ENCODE measurements around the gene MYO1B. TPM values are rescaled to one million over a fixed set of nuclear protein-coding genes. Genes with fewer than 3 reads are reported as not detected.

The MYO1B gene
- total RNA-seq, 1 experiment from 2014 or later = 80.3 TPM

- Histone ChIP-seq H3K36me3 (ENCODE audit: control insufficient read depth, insufficient read depth, low read length) (peaks cover 3% of the 10 kb centered on the region; the same call in 1 of the 2 replicates), H3K9me3 (no peaks in the 10 kb centered on the region), H3K27me3 (replicated peaks; ENCODE audit: control insufficient read depth, insufficient read depth, low read length) (no peaks in the 10 kb centered on the region), H3K4me1 (no peaks in the 10 kb centered on the region), H3K4me3 (ENCODE audit: low read depth, low read length) (no peak overlapping the region)
- POLR2A ChIA-PET = no interaction called here
- Mint-ChIP-seq H3K4me1 (ENCODE audit: low read depth, unreplicated experiment) (no peaks in the 10 kb centered on the region), H3K27ac (ENCODE audit: unreplicated experiment) (no peak overlapping the region), H3K36me3 (ENCODE audit: insufficient read depth, unreplicated experiment) (peaks cover 45% of the 10 kb centered on the region), H3K4me3 (ENCODE audit: unreplicated experiment) (no peak overlapping the region), H3K27me3 (ENCODE audit: insufficient read depth, unreplicated experiment) (no peaks in the 10 kb centered on the region), H3K9me3 (ENCODE audit: unreplicated experiment) (no peaks in the 10 kb centered on the region)
- DNase-seq = no peak
- no TSS peak for BruUV-seq (replicated peaks)
- intact Hi-C loops (cut with micrococcal nuclease; ENCODE audit: unreplicated experiment) = no loop called here
- CTCF ChIA-PET = no interaction called here
- no peak for TF ChIP-seq CTCF (IDR thresholded peaks at IDR 0.05; ENCODE audit: insufficient read depth in 1 of 2, low read depth in 1 of 2, low read length in 1 of 2, severe bottlenecking in 1 of 2, unreplicated experiment in 1 of 2)
Measured at GRCh38 chr2:191394043-191394442, 148.8 kb downstream of the MYO1B start.

- DNase-seq = no peak
Measured at GRCh38 chr2:191396794-191397193, 151.6 kb downstream of the MYO1B start.

GRCh38 chr2:191399601-191400000 lies 154.4 kb downstream of the MYO1B start:
- Histone ChIP-seq H3K27me3 (replicated peaks; ENCODE audit: control insufficient read depth, insufficient read depth, low read length) (no peaks in the 10 kb centered on the region), H3K4me3 (ENCODE audit: low read depth, low read length) (no peak overlapping the region), H3K36me3 (ENCODE audit: control insufficient read depth, insufficient read depth, low read length) (peaks cover 5% of the 10 kb centered on the region; the same call in 1 of the 2 replicates), H3K4me1 (peaks cover 55% of the 10 kb centered on the region), H3K9me3 (no peaks in the 10 kb centered on the region)
- H3K4me3 Mint-ChIP-seq (ENCODE audit: unreplicated experiment) = no peak overlapping the region
- no peak for DNase-seq
- no peak for TF ChIP-seq CTCF (IDR thresholded peaks at IDR 0.05; ENCODE audit: insufficient read depth in 1 of 2, low read depth in 1 of 2, low read length in 1 of 2, severe bottlenecking in 1 of 2, unreplicated experiment in 1 of 2)
- POLR2A ChIA-PET = no interaction called here
- intact Hi-C loops (cut with micrococcal nuclease; ENCODE audit: unreplicated experiment) = no loop called here
- H3K9me3 Mint-ChIP-seq (ENCODE audit: unreplicated experiment) = no peaks in the 10 kb centered on the region
- no peaks in the 10 kb centered on the region for H3K27me3 Mint-ChIP-seq (ENCODE audit: insufficient read depth, unreplicated experiment)
- no TSS peak for BruUV-seq (replicated peaks)
- peaks cover 28% of the 10 kb centered on the region for H3K4me1 Mint-ChIP-seq (ENCODE audit: low read depth, unreplicated experiment)
- H3K36me3 Mint-ChIP-seq (ENCODE audit: insufficient read depth, unreplicated experiment) = peaks cover 55% of the 10 kb centered on the region
- CTCF ChIA-PET = no interaction called here
- peak overlapping the region; percentile 70 for H3K27ac Mint-ChIP-seq (ENCODE audit: unreplicated experiment)

More at GRCh38 chr2:191396794-191397193, 151.6 kb downstream of the MYO1B start:
- H3K4me3 ChIP-seq (ENCODE audit: low read depth, low read length) = no peak overlapping the region
- TF ChIP-seq CTCF (IDR thresholded peaks at IDR 0.05; ENCODE audit: insufficient read depth in 1 of 2, low read depth in 1 of 2, low read length in 1 of 2, severe bottlenecking in 1 of 2, unreplicated experiment in 1 of 2) = no peak
- H3K9me3 Mint-ChIP-seq (ENCODE audit: unreplicated experiment) = no peaks in the 10 kb centered on the region
- H3K27me3 Mint-ChIP-seq (ENCODE audit: insufficient read depth, unreplicated experiment) = no peaks in the 10 kb centered on the region
- H3K9me3 ChIP-seq = no peaks in the 10 kb centered on the region
- intact Hi-C loops (cut with micrococcal nuclease; ENCODE audit: unreplicated experiment) = no loop called here
- no peaks in the 10 kb centered on the region for H3K27me3 ChIP-seq (replicated peaks; ENCODE audit: control insufficient read depth, insufficient read depth, low read length)
- no TSS peak for BruUV-seq (replicated peaks)
- peaks cover 27% of the 10 kb centered on the region for H3K4me1 ChIP-seq
- peaks cover 55% of the 10 kb centered on the region for H3K36me3 Mint-ChIP-seq (ENCODE audit: insufficient read depth, unreplicated experiment)
- H3K36me3 ChIP-seq (ENCODE audit: control insufficient read depth, insufficient read depth, low read length) = peaks cover 5% of the 10 kb centered on the region; the same call in 1 of the 2 replicates
- H3K4me1 Mint-ChIP-seq (ENCODE audit: low read depth, unreplicated experiment) = peaks cover 13% of the 10 kb centered on the region
- no peak overlapping the region for H3K27ac Mint-ChIP-seq (ENCODE audit: unreplicated experiment)
- ChIA-PET CTCF (no interaction called here), POLR2A (no interaction called here)
- no peak overlapping the region for H3K4me3 Mint-ChIP-seq (ENCODE audit: unreplicated experiment)
